Neural cell (in vitro differentiated cells): ENCODE measurements around the gene GPR183.

Experiments
- CTCF ChIP-seq: fragments of 450-650 bp; IDR thresholded peaks from 2 replicates; pipeline ENCODE4 v1.5.1; 2014; ENCODE audit warnings: antibody characterized with exemption, mild to moderate bottlenecking, moderate library complexity; ENCODE audit not compliant: poor library complexity, severe bottlenecking
- EP300 ChIP-seq: fragments of 450-650 bp; conservative IDR thresholded peaks from 2 replicates; pipeline ENCODE4 v1.6.1; 2014; ENCODE audit warnings: antibody characterized with exemption, mild to moderate bottlenecking, moderate library complexity; ENCODE audit not compliant: poor library complexity, severe bottlenecking
- EZH2 ChIP-seq: fragments of 200-600, 300-800 bp; shearing (Covaris generic), sonication (generic); IDR thresholded peaks from 2 replicates; pipeline ENCODE4 v1.6.1; 2014; ENCODE audit warnings: antibody characterized with exemption, low read length, borderline replicate concordance, mild to moderate bottlenecking; ENCODE audit not compliant: insufficient read depth, poor library complexity, severe bottlenecking
- RAD21 ChIP-seq: fragments of 450-650 bp; conservative IDR thresholded peaks from 2 replicates; pipeline ENCODE4 v1.6.1; 2014; ENCODE audit warnings: antibody characterized with exemption, mild to moderate bottlenecking, moderate library complexity

DNA sequence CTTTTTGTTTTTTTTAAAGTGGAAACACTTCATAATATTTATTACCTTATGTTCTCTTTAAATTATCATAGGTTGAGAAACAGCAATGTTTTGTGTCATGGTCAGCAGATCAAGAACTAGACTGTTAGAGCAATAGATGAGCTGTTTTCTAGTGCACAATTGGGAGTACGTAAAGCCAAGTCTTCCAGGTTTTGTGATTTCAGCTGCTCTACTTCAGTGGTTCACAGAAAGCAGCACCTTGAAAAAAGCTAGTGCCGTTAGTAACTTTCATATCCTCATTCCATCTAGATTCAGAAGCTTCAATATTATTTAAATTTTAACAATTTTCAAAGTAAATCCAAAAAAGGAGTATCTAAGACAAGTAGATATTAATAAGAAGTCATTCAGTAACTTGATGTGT, 50.9 kb downstream of the GPR183 start:
- TF ChIP-seq RAD21 (no peak), CTCF (no peak), EP300 (no peak), EZH2 (no peak)
